ENCODE data around the gene AIFM1.

Gene AIFM1

DNA sequence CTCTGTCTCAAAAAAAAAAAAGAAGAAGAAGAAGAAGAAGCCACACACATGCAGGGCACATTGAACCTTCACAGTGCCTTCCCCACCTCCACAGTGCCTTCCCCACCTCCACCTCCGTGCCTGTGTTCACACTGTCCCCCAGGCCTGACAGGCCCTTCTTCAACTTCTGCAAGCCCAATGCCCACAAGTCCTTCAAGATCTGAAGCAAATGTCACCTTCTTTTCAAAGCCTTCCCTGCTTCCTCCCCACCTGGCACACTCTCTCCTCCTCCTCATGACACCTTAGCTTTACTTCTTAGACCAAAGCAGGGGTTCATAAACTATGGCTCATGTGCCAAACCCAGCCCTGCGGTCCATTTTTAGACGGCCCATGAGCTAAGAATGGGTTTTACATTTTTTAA lies 75.3 kb downstream of the AIFM1 start:
- no peak for DNase-seq

DNA sequence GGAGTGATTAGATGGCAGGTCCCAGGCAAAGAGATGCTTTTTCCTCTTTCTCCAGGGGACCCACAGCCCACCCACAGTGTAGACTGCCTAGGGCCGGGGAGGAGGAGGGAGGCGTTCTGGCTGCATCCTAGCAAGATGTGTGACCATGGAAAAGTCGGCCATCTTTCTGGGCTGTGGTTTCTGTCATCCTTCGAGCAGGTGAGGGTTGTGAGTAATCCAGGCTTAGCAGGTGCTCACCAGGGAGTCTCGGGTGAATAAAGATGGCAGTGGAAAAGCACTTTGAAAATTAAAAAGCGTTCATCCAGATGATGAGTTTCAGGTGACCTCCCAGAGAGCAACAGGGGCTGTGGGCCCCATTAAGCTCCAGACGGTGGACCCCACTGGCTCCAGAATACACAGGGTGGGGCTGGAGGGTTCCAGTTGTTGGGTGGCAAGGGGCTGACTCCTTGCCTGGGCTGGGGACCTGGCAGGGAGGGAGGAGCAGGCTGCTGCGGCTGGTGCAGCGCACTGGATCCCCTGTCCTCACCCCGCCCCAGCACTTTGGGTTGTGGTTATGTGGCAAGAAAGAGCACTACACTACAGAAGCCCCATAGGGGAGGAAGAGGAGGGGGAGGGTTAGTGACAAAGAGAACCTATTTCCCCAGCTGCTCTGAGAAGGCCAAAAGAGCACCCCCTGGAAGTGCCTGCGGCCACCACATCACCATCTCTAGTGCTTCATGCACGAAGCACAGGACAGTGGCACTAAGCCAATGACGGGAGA lies 79.0 kb downstream of the AIFM1 start:
- no peak for DNase-seq

DNA sequence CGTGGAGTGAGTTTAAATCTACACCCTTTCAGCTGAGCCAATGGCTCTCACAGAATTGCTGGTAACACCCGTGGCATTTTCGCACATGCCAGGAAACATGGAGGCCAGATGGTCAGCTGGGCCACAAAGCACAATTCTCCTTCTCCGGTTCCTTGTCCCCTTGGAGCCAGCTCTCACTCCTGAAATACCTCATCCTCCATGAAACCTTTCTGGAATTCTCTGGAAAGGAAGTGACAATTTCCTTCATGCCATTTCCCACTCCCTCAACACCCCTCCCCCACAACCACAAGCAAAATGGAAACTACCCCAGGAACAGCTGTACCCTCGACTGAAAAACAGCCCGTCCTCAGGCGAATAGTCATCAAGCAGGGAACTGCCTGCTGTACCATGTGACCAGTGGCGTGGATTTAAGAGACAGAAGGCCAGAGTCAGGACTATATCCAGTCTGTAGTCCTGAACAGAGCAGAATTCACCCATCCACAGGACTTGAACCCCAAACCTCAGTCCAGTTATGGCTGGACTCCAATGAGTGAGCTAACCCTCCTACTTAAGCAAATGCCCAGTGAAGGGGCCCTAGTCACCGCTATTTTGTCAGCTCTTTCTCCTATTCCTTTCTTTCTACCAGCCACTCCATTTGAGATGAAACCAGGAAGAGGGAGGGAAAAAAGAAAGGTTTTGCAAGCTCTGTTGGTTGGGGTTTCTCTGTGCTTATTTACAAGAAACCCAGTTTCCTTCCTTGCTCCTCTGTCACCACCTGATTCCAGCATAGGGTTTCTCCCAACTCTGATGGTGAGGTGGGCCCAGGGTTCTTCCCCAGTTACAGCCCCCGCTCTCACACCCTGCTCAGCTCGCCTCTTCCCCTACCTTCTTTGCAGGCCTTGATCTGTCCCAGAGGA lies 79.8 kb downstream of the AIFM1 start:
- no peak for DNase-seq

DNA sequence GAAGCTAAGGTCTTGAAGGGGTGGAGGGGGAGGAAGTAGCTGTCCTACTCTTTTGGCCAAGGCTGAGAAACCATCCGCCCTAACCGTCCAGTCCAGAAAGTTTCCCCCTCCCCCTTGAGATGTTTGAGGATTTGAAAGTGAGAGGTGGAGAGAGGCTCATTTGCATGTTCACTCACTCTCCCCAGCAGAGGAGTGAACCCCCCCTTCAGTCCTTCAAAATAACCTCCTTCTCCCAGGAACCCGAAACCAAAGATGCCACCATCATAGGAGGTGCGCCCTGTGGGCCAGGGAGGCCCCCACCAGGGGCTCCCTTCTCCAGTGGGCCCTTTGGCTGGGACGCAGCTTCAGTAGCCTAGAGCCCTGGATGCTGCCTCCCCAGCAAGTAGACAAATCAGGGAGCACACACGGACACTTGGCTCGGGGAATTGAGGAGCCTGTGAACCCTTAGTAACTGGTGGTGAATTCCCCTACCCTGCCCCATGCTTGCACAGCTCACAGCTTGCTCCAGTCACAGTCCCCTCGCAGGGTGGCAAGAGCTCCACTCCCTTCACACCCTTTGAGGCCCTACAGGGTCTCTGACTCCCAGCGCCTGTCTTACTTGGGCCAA lies 80.9 kb downstream of the AIFM1 start:
- DNase-seq: no peak

DNA sequence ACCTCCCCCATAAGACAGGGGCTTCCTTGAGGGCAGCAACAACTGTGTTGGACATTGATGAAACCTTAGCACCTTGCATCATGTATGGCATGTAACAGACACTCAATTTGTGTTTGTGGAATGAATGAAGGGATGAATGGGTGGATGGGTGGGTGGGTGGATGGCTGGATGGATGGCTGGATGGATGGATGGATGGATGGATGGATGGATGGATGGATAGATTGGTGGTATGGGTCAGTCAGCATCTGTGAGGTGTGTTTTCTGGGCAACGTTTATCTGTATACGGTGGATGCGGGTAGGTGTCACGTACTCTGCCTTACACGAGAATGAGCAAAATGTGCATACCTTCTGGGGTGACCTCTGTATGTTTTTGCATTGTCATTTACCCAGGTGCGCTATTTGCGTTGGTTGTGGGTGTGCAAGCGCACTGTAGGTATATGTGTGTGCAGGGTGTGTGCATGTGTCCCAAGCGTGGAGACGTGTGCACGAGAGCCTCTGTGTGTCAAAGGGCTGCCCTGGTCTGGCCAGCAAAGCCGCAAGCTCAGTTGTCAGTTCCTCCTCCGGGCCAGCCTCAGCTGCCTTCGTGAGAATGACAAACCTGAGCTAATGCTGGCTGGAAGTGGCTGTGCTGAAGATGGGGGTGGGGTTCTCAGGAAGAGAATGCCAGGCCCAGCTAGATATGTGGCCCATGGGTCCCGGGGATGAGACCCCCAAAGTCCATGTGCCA lies 81.8 kb downstream of the AIFM1 start:
- no peak for DNase-seq

DNA sequence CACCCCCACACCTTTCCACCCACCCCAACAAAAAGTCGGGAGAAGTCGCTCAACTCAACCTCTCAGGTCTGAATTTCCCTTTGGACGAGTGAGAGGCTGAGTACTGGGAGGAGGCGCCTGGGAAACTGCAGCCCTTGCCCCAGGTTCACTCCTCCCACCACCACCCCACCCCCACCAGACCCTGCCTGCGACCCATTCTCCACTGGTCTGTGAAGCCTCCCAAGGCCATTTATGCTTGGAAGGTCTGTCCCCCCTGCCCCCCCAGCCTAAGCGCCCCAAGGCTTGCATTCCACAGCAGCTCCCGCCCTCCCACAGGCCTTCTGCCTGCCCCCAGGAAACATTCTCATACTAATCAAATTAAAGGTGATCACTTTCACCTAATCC lies 82.5 kb downstream of the AIFM1 start:
- no peak for DNase-seq

DNA sequence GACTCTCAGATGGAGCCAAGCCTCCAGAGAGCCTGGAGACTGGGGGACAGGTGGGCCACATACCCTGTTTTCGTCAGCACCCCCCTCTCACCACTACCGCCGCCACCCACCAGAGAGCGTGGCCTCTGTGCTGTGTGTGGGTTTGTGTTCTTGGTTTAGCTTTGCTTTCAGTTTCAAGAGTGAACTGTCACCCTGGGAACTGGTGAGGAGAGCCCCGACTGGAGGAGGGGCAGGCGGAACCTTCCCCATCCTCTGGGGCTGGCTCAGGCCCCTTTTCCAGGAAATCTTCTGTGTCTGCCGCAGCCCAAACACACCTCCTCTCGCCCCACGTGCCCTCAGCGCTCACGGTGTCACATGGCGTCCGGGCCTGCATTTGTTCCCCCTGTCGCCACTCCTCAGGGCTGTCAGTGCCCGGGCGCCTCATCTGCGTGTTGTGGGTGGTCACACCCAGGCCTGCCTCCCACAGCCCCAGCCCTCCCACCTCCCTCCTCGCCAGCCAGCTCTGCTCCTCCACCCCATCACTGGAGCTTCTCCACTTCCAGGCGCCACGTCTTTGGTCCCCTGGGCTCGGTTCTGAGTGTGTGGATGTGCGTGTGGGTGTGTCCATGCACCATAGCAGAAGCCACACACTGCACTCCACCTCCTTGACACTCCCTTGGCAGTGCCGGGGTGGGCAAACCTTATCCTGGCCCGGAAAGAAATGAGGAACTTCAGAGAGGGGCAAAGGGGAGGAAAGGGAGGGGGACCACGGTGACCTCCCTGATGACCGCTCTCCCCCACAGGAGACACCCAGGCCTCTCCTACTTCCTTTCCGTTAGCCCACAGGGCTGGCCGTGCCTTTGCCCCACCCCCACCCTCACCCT lies 83.2 kb downstream of the AIFM1 start:
- DNase-seq: no peak

DNA sequence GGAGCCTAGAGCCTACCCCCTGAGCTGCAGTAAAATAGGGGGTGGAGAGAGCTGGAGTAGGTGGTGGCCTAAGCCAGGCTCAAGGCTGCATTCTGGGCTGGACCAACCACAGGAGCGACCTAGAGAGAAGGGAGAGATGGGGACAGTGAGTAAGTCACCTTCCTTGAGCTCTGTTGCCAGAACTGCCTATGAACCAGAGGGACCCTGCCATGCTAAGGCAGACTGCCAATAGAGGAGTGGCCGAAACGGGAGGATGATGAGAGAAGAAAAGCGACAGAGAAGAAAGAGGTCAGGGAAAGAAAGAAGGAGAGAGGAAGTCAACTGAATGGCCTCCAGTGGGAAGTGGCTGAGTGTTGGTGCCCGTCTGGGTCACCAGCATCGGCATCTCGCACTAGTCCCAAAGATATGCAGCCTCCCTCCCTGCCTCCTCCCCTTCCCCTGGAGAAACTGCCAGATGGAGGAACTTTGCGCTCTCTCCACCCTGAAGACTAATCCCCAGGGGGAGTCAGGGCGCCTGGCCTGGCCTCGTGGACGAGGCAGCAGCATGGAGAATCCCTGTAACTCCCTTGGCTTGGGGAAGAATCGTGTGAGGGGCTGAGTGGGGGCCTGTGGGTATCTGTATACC lies 84.1 kb downstream of the AIFM1 start:
- no peak for DNase-seq

DNA sequence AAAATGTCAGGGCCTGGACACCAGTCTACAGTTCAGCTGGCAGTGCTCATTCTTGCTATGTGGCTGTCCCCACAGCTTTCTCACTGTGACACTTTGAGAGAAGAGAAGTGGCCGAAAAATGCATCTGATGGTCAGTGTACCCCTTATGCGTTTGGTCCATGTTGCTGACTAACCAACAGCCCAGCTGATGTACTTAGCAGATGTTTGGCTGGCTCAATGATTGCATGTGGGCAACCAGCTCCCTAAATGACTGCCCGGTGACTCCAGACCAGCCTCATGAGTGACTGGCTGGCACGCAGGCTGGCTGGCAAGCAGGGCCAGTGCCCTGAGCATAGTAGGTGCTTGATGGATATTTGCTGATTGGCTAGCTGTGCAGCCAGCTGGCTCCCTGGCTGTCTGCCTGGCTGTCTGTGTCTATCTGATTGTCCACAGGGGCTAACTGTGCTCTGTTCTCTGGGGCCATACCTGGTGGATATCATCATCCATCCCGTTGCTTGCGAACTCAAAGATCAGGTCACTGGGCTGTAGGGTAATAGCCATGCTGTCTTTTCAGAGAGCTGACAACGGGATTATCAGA lies 84.8 kb downstream of the AIFM1 start:
- DNase-seq: no peak

DNA sequence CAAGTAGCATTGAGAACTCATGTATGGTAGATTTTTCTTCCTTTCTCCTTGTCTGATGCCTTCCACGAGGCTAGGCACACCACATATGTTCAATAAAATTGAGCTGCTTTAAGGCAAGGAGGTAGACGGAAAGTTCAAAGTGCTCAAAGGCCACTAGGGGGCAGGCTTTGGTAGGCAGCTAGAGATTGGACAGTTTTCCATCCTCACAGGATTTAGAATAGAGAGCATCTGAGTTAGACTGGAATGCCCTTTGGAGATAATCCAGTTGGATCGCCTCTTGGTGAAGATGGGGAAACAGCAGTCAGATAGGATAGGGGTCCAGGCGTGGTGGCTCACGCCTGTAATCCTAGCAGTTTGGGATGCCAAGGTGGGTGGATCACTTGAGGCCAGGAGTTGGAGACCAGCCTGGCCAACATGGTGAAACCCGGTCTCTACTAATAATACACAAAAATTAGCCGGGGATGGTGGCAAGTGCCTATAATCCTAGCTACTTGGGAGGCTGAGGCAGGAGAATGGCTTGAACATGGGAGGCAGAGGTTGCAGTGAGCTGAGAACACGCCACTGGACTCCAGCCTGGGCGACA lies 85.7 kb downstream of the AIFM1 start:
- DNase-seq: peak; percentile 23

Data from NCI-H2029 (cell line).